ENCODE data around the gene PPEF1.

Gene PPEF1, protein sequence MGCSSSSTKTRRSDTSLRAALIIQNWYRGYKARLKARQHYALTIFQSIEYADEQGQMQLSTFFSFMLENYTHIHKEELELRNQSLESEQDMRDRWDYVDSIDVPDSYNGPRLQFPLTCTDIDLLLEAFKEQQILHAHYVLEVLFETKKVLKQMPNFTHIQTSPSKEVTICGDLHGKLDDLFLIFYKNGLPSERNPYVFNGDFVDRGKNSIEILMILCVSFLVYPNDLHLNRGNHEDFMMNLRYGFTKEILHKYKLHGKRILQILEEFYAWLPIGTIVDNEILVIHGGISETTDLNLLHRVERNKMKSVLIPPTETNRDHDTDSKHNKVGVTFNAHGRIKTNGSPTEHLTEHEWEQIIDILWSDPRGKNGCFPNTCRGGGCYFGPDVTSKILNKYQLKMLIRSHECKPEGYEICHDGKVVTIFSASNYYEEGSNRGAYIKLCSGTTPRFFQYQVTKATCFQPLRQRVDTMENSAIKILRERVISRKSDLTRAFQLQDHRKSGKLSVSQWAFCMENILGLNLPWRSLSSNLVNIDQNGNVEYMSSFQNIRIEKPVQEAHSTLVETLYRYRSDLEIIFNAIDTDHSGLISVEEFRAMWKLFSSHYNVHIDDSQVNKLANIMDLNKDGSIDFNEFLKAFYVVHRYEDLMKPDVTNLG

DNA sequence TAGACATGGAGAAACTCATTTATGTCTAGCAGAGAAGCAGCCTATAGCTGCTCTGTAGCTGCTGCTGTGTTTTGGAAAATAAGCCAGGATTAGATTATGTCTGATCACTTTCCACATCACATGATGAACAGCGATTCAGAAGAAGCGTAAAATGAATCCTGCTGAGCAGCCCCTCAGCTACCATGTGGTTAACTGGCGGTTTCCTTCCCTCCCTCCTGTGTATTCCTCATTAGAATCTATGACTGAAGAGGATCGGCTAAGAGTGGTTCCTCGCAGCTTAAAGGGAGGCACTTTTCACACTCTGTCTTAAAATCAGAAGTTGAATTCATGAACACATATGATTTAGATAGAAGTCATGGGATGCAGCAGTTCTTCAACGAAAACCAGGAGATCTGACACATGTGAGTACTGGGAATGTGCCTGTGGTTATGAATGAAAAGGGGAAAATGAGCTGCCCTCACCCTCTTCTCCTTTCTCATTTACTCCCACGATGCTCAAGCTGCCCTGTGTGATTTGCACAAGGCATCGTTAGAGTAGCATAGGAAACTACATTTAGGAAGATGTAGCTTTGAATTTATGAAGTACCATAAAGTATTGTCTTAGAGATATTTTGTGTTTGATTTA lies at the start of gene PPEF1:
PPEF1 (plus strand) TSS at position 220 of the 624 bp plus-strand sequence; CDS start at position 356, 136 bp downstream.
- no peak within 1 kb of the TSS for H3K27ac ChIP-seq

DNA sequence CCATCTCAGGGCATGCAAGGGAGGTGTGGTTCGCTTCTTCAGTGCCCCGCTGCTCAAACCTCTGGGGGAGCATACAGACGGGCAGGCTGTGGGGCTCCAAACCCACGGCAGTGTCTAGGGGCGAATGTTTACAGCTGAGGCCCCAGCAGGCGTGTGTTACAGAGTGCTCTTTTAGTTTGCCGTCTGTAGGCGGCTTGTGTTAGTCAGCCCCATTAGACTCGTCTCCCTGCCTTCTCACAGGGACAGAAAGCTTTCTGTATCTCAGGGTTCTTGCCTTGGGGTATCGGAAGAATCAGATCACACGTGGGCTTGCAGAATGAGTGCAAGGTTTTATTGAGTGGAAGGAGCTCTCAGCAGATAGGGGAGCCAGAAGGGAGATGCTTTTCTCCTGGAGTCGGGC lies 46.2 kb upstream of the PPEF1 start:
- no peaks in the 10 kb centered on the region for H3K36me3 ChIP-seq (ENCODE audit: control insufficient read depth, insufficient read depth, low read length)
- H3K4me1 ChIP-seq, result no peaks in the 10 kb centered on the region
- no peak overlapping the region for H3K9ac ChIP-seq
- no peaks in the 10 kb centered on the region for H3K27me3 ChIP-seq (ENCODE audit: control insufficient read depth, insufficient read depth, low read length)
- no peak overlapping the region for H3K4me2 ChIP-seq (ENCODE audit: low read length)
- H3K79me2 ChIP-seq, result no peaks in the 10 kb centered on the region
- H3K4me3 ChIP-seq (ENCODE audit: low read depth, low read length), result no peak overlapping the region
- no peak overlapping the region for H3K27ac ChIP-seq
- TF ChIP-seq, protein P1, sequence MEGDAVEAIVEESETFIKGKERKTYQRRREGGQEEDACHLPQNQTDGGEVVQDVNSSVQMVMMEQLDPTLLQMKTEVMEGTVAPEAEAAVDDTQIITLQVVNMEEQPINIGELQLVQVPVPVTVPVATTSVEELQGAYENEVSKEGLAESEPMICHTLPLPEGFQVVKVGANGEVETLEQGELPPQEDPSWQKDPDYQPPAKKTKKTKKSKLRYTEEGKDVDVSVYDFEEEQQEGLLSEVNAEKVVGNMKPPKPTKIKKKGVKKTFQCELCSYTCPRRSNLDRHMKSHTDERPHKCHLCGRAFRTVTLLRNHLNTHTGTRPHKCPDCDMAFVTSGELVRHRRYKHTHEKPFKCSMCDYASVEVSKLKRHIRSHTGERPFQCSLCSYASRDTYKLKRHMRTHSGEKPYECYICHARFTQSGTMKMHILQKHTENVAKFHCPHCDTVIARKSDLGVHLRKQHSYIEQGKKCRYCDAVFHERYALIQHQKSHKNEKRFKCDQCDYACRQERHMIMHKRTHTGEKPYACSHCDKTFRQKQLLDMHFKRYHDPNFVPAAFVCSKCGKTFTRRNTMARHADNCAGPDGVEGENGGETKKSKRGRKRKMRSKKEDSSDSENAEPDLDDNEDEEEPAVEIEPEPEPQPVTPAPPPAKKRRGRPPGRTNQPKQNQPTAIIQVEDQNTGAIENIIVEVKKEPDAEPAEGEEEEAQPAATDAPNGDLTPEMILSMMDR (IDR thresholded peaks at IDR 0.05), result no peak
- no peak overlapping the region for H2AFZ ChIP-seq
- H3K9me3 ChIP-seq (ENCODE audit: control insufficient read depth, low read length), result no peaks in the 10 kb centered on the region

More for the DNA sequence above, at the start of gene PPEF1:
- Histone ChIP-seq H3K4me1 (no peaks in the 10 kb centered on the region), H3K9ac (no peak within 1 kb of the TSS), H3K27me3 (ENCODE audit: control insufficient read depth, insufficient read depth, low read length) (no peaks in the 10 kb centered on the region), H3K79me2 (no peaks in the 10 kb centered on the region), H2AFZ (no peak within 1 kb of the TSS), H3K4me2 (ENCODE audit: low read length) (no peak within 1 kb of the TSS), H3K9me3 (ENCODE audit: control insufficient read depth, low read length) (no peaks in the 10 kb centered on the region), H3K36me3 (ENCODE audit: control insufficient read depth, insufficient read depth, low read length) (no peaks in the 10 kb centered on the region), H3K4me3 (ENCODE audit: low read depth, low read length) (no peak within 1 kb of the TSS)
- TF ChIP-seq, protein P1 (IDR thresholded peaks at IDR 0.05), result no peak

DNA sequence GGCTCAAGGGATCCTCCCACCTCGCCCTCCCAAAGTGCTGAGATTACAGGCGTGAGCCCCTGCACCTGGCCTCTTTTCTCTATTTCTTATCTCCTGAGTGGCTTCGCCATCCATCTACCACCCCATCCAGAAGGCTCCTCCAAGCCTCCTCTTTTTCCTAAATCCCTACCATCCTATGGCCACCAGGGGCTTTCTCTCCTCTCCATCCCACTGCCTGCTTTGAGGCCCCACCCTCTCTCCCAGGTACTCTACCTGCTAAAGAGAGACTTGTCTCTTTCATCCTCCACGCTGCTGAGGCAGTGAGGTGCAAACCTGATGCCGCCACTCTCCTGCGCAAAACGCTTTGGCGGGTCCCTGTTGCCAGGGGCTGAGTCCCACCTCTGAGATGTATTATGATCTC lies 42.5 kb upstream of the PPEF1 start:
- Histone ChIP-seq H3K27me3 (ENCODE audit: control insufficient read depth, insufficient read depth, low read length) (no peaks in the 10 kb centered on the region), H3K4me2 (ENCODE audit: low read length) (no peak overlapping the region), H3K79me2 (no peaks in the 10 kb centered on the region), H3K4me1 (no peaks in the 10 kb centered on the region), H3K9me3 (ENCODE audit: control insufficient read depth, low read length) (no peaks in the 10 kb centered on the region), H3K36me3 (ENCODE audit: control insufficient read depth, insufficient read depth, low read length) (no peaks in the 10 kb centered on the region), H3K27ac (no peak overlapping the region), H3K9ac (no peak overlapping the region), H2AFZ (no peak overlapping the region), H3K4me3 (ENCODE audit: low read depth, low read length) (no peak overlapping the region)
- TF ChIP-seq, protein P1 (IDR thresholded peaks at IDR 0.05), result no peak

DNA sequence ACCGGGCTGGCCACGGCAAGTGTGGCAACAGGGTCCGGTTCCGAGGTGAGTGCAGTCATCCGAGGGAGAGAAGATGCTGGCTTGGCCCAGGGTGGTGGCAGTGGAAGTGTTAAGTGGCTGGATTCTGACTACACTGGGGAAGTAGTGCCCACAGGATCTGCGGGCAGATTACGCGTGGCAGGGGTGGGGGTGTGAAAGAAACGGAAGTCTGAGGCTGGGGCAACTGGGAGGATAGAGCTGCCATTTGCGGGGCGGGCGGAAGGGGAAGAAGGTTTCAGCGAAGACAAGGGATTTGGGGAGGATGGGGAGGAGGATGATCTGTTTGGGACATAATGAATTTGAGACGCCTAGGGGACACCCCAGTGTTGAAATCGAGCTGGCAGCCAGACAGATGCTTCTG lies 40.8 kb upstream of the PPEF1 start:
- Histone ChIP-seq H3K27me3 (ENCODE audit: control insufficient read depth, insufficient read depth, low read length) (no peaks in the 10 kb centered on the region), H3K9me3 (ENCODE audit: control insufficient read depth, low read length) (no peaks in the 10 kb centered on the region), H3K36me3 (ENCODE audit: control insufficient read depth, insufficient read depth, low read length) (no peaks in the 10 kb centered on the region), H3K4me2 (ENCODE audit: low read length) (no peak overlapping the region), H3K79me2 (no peaks in the 10 kb centered on the region), H3K4me1 (no peaks in the 10 kb centered on the region), H3K9ac (no peak overlapping the region), H2AFZ (no peak overlapping the region), H3K4me3 (ENCODE audit: low read depth, low read length) (no peak overlapping the region), H3K27ac (no peak overlapping the region)
- TF ChIP-seq, protein P1 (IDR thresholded peaks at IDR 0.05), result no peak

All from parathyroid adenoma (tissue), 2 donors.